Measurements from ENCODE around the gene SPEF2.

SPEF2 gene

GRCh38 chr5:35778259-35778769 is 160.7 kb downstream of the SPEF2 start:
- no peak for DNase-seq (ENCODE audit: low spot score)

GRCh38 chr5:35780236-35780635 is 162.6 kb downstream of the SPEF2 start:
- no peak for DNase-seq (ENCODE audit: low spot score)

- DNase-seq (ENCODE audit: low spot score) = no peak
Observed at GRCh38 chr5:35781181-35781790, 163.6 kb downstream of the SPEF2 start.

GRCh38 chr5:35783551-35783950 is 165.9 kb downstream of the SPEF2 start:
- DNase-seq (ENCODE audit: low spot score) = no peak

GRCh38 chr5:35785601-35786085 is 168.0 kb downstream of the SPEF2 start:
- no peak for DNase-seq (ENCODE audit: low spot score)

- no peak for DNase-seq (ENCODE audit: low spot score)
Observed at GRCh38 chr5:35788724-35789123, 171.1 kb downstream of the SPEF2 start.

- DNase-seq (ENCODE audit: low spot score) = no peak
Observed at GRCh38 chr5:35789732-35790456, 172.2 kb downstream of the SPEF2 start.

- no peak for DNase-seq (ENCODE audit: low spot score)
Observed at GRCh38 chr5:35790457-35790822, 172.8 kb downstream of the SPEF2 start.

- no peak for DNase-seq (ENCODE audit: low spot score)
Observed at GRCh38 chr5:35794328-35794619, 176.6 kb downstream of the SPEF2 start.

- DNase-seq (ENCODE audit: low spot score) = no peak
Observed at GRCh38 chr5:35794684-35795375, 177.2 kb downstream of the SPEF2 start.

- DNase-seq (ENCODE audit: low spot score) = no peak
Observed at GRCh38 chr5:35799181-35799580, 181.5 kb downstream of the SPEF2 start.

- DNase-seq (ENCODE audit: low spot score) = no peak
Observed at GRCh38 chr5:35799753-35800152, 182.1 kb downstream of the SPEF2 start.

GRCh38 chr5:35803191-35803651 is 185.6 kb downstream of the SPEF2 start:
- no peak for DNase-seq (ENCODE audit: low spot score)

GRCh38 chr5:35804201-35804653 is 186.6 kb downstream of the SPEF2 start:
- no peak for DNase-seq (ENCODE audit: low spot score)

- DNase-seq (ENCODE audit: low spot score) = no peak
Observed at GRCh38 chr5:35804841-35805240, 187.2 kb downstream of the SPEF2 start.

- no peak for DNase-seq (ENCODE audit: low spot score)
Observed at GRCh38 chr5:35810601-35811000, 192.9 kb downstream of the SPEF2 start.

- no peak for DNase-seq (ENCODE audit: low spot score)
Observed at GRCh38 chr5:35811108-35811741, 193.6 kb downstream of the SPEF2 start.

- DNase-seq (ENCODE audit: low spot score) = no peak
Observed at GRCh38 chr5:35813521-35813920, 195.9 kb downstream of the SPEF2 start.

- DNase-seq (ENCODE audit: low spot score) = no peak
Observed at GRCh38 chr5:35815089-35815936, 197.7 kb downstream of the SPEF2 start.

- no peak for DNase-seq (ENCODE audit: low spot score)
Observed at GRCh38 chr5:35816881-35817521, 199.3 kb downstream of the SPEF2 start.

GRCh38 chr5:35819026-35819425 is 201.4 kb downstream of the SPEF2 start:
- no peak for DNase-seq (ENCODE audit: low spot score)

All from germinal center (tissue), 1 donor.